IMR-90 (cell line): ENCODE data around the gene GGN. TPM values are rescaled to one million over a fixed set of nuclear protein-coding genes. Genes with fewer than 3 reads are reported as not detected.

ENCODE experiments used
- ATAC-seq: fragments of 200-7000 bp; cut with Tn5 transposase; 2 replicates; pipeline ENCODE4 v1.9.1; 2020; ENCODE audit warnings: low read depth, mild to moderate bottlenecking, moderate library complexity
- BruUV-seq: library from RNA; stranded (reverse); fragments of 400-500 nt; replicated peaks from 2 replicates; lab custom pipeline; 2021; lab: Mats Ljungman, UMichigan
- CTCF ChIA-PET: fragments of 300-600 bp; formaldehyde crosslinking; extraction: SDS; loops from one replicate; lab custom pipeline; 2021; ENCODE audit warnings: antibody characterized with exemption; lab: Yijun Ruan, JAX
- POLR2A ChIA-PET: fragments of 300-600 bp; sonication (Branson Sonifier 250); formaldehyde crosslinking; loops from one replicate; lab custom pipeline; 2022; ENCODE audit warnings: antibody characterized with exemption; ENCODE audit not compliant: unreplicated experiment; lab: Charles Lee
- DNase-seq: peaks from one replicate; pipeline ENCODE4 v3.0.0; 2013
- H2AFZ ChIP-seq: replicated peaks from 2 replicates; pipeline ENCODE3; 2013; ENCODE audit warnings: low read length, mild to moderate bottlenecking; ENCODE audit not compliant: poor library complexity
- H2AK5ac ChIP-seq: 2 replicates; pipeline ENCODE4 v1.6.1; 2013; ENCODE audit warnings: low read depth, low read length, inconsistent platforms
- H2AK9ac ChIP-seq: replicated peaks from 2 replicates; pipeline ENCODE3; 2013; ENCODE audit warnings: mild to moderate bottlenecking, low read depth, low read length, moderate library complexity; ENCODE audit not compliant: poor library complexity
- H2BK120ac ChIP-seq: 2 replicates; pipeline ENCODE4 v1.6.1; 2013; ENCODE audit warnings: low read depth, low read length, inconsistent platforms
- H2BK15ac ChIP-seq: 3 replicates; pipeline ENCODE4 v1.6.1; 2013; ENCODE audit warnings: low read depth, low read length, inconsistent platforms
- H2BK20ac ChIP-seq: 2 replicates; pipeline ENCODE4 v1.6.1; 2013; ENCODE audit warnings: low read depth, mild to moderate bottlenecking, inconsistent platforms, low read length, moderate library complexity
- H2BK5ac ChIP-seq: 2 replicates; pipeline ENCODE4 v1.6.1; 2013; ENCODE audit warnings: mild to moderate bottlenecking, low read depth, low read length, inconsistent platforms; ENCODE audit not compliant: poor library complexity, severe bottlenecking
- H3K14ac ChIP-seq: replicated peaks from 2 replicates; pipeline ENCODE4 v1.6.1; 2013; ENCODE audit warnings: low read depth, low read length, inconsistent platforms
- H3K18ac ChIP-seq: 2 replicates; pipeline ENCODE4 v1.6.1; 2013; ENCODE audit warnings: low read depth, low read length, control low read depth
- H3K23ac ChIP-seq: 2 replicates; pipeline ENCODE4 v1.6.1; 2013; ENCODE audit warnings: low read depth, low read length, inconsistent platforms
- H3K27ac ChIP-seq: 2 replicates; pipeline ENCODE4 v1.5.1; 2013; ENCODE audit warnings: mild to moderate bottlenecking, control low read depth, low read length; ENCODE audit not compliant: insufficient read depth
- H3K27me3 ChIP-seq: 2 replicates; pipeline ENCODE4 v1.6.1; 2013; ENCODE audit warnings: low read length; ENCODE audit not compliant: control insufficient read depth, insufficient read depth
- H3K36me3 ChIP-seq: 2 replicates; pipeline ENCODE4 v1.6.1; 2013; ENCODE audit warnings: low read length, mixed read lengths; ENCODE audit not compliant: control insufficient read depth, insufficient read depth
- H3K4ac ChIP-seq: 2 replicates; pipeline ENCODE4 v1.6.1; 2013; ENCODE audit warnings: low read depth, low read length, inconsistent platforms
- H3K4me1 ChIP-seq: 2 replicates; pipeline ENCODE4 v1.6.1; 2013; ENCODE audit warnings: low read length, mixed read lengths; ENCODE audit not compliant: control insufficient read depth, insufficient read depth
- H3K4me2 ChIP-seq: 2 replicates; pipeline ENCODE4 v1.6.1; 2013; ENCODE audit warnings: low read depth, mild to moderate bottlenecking, control low read depth, low read length, moderate library complexity
- H3K4me3 ChIP-seq: 2 replicates; pipeline ENCODE4 v1.5.1; 2013; ENCODE audit warnings: low read depth, mild to moderate bottlenecking, control low read depth, low read length, moderate library complexity; ENCODE audit not compliant: insufficient read depth
- H3K56ac ChIP-seq: 2 replicates; pipeline ENCODE4 v1.6.1; 2013; ENCODE audit warnings: low read length, inconsistent platforms; ENCODE audit not compliant: insufficient read depth; ENCODE audit errors: extremely low read depth
- H3K79me1 ChIP-seq, 2 experiments: 2 replicates each; pipeline ENCODE4 v1.6.1; 2013; ENCODE audit warnings: low read length in 2 of 2, inconsistent platforms in 1 of 2, low read depth in 1 of 2
- H3K9ac ChIP-seq: 2 replicates; pipeline ENCODE4 v1.6.1; 2013; ENCODE audit warnings: low read depth, low read length, control low read depth
- H3K9me1 ChIP-seq: 2 replicates; pipeline ENCODE4 v1.6.1; 2013; ENCODE audit warnings: low read length, inconsistent platforms; ENCODE audit not compliant: insufficient read depth
- H3K9me3 ChIP-seq: 2 replicates; pipeline ENCODE4 v1.6.1; 2013; ENCODE audit warnings: low read length; ENCODE audit not compliant: control insufficient read depth, insufficient read depth
- H4K20me1 ChIP-seq: 2 replicates; pipeline ENCODE4 v1.6.1; 2013; ENCODE audit warnings: low read length, inconsistent platforms; ENCODE audit not compliant: insufficient read depth
- H4K5ac ChIP-seq: 2 replicates; pipeline ENCODE4 v1.6.1; 2013; ENCODE audit warnings: mild to moderate bottlenecking, low read depth, low read length, control low read depth
- H4K8ac ChIP-seq, 2 experiments: 2 replicates each; pipeline ENCODE4 v1.6.1; 2013; ENCODE audit warnings: low read depth in 2 of 2, low read length in 2 of 2, control low read depth in 1 of 2, inconsistent platforms in 1 of 2
- H4K91ac ChIP-seq: 2 replicates; pipeline ENCODE4 v1.6.1; 2013; ENCODE audit warnings: low read depth, low read length, inconsistent platforms; ENCODE audit not compliant: insufficient read depth
- CHD1 ChIP-seq: IDR thresholded peaks from 2 replicates; pipeline ENCODE4 v1.6.1; 2012; ENCODE audit warnings: low read depth, low read length, improper control_type of control experiment
- ELK1 ChIP-seq: fragments of 150-350 bp; IDR thresholded peaks from 2 replicates; pipeline ENCODE4 v1.6.1; 2016; ENCODE audit warnings: low read depth, mild to moderate bottlenecking, low read length, moderate library complexity, borderline replicate concordance
- FOS ChIP-seq: fragments of 150-350 bp; IDR thresholded peaks from 2 replicates; pipeline ENCODE4 v1.6.1; 2016; ENCODE audit warnings: low read depth, low read length
- MAZ ChIP-seq: IDR thresholded peaks from 2 replicates; pipeline ENCODE4 v1.6.1; 2012; ENCODE audit warnings: low read depth, mild to moderate bottlenecking, low read length, improper control_type of control experiment, moderate library complexity, borderline replicate concordance
- RAD21 ChIP-seq: IDR thresholded peaks from 2 replicates; pipeline ENCODE4 v1.6.1; 2012; ENCODE audit warnings: low read length, improper control_type of control experiment
- RCOR1 ChIP-seq: IDR thresholded peaks from 2 replicates; pipeline ENCODE4 v1.6.1; 2012; ENCODE audit warnings: mild to moderate bottlenecking, low read length, improper control_type of control experiment; ENCODE audit not compliant: insufficient replicate concordance
- RFX5 ChIP-seq: IDR thresholded peaks from 2 replicates; pipeline ENCODE4 v1.8.0; 2012; ENCODE audit warnings: low read depth, mild to moderate bottlenecking, low read length, moderate library complexity
- USF2 ChIP-seq: fragments of 150-350 bp; IDR thresholded peaks from 2 replicates; pipeline ENCODE4 v1.6.1; 2017; ENCODE audit warnings: mild to moderate bottlenecking, antibody characterized with exemption, low read length, low read depth
- WGBS, 2 experiments: methylation state at CpG; one replicate each; pipeline versions ENCODE4 v1.1.5 to v1.1.7; 2013; ENCODE audit warnings: missing lambda C conversion rate in 2 of 2; ENCODE audit not compliant: insufficient read length in 1 of 2; ENCODE audit errors: extremely low coverage in 2 of 2; 5-methylcytosine and 5-hydroxymethylcytosine counted together
- dilution Hi-C: fragments of 300-500 bp; cut with HindIII; formaldehyde crosslinking; loops from one replicate; pipeline ENCODE4 v1.14.3; 2018; ENCODE audit warnings: low sequenced_read_pairs; ENCODE audit not compliant: unreplicated experiment
- in situ Hi-C: fragments of 300-500 bp; cut with MboI; formaldehyde crosslinking; loops from 3 replicates; pipeline ENCODE4 v1.14.3; 2019; ENCODE audit warnings: low sequenced_read_pairs, inconsistent platforms, mixed read lengths
- intact Hi-C: fragments of 100-400 bp; cut with micrococcal nuclease; formaldehyde crosslinking; loops from 2 replicates; pipeline ENCODE4 v1.10.0; 2022
- polyA plus RNA-seq, 3 experiments: library from polyadenylated mRNA; depleted of rRNA; stranded (reverse); fragments of >200 nt; gene quantifications; 2 replicates each; pipeline ENCODE4 v1.2.3, GENCODE V29; 2012; ENCODE audit warnings: low replicate concordance in 1 of 3
- total RNA-seq: library from RNA; depleted of rRNA; stranded (reverse); fragments of >200 nt; gene quantifications from 2 replicates; pipeline ENCODE4 v1.2.3, GENCODE V29; 2012

GGN gene
- total and polyA plus RNA-seq, 2 of the 4 experiments (the other 2 are of a cell fraction) = under 0.01 to 0.65 TPM

- Histone ChIP-seq H3K9me1 (no peaks in the 10 kb centered on the region), H3K9ac (no peak overlapping the region), H3K4ac (no peak overlapping the region), H4K20me1 (no peaks in the 10 kb centered on the region), H4K5ac (no peak overlapping the region), H3K23ac (no peak overlapping the region), H2AK5ac (no peak overlapping the region), H2BK15ac (no peak overlapping the region), H3K27me3 (peaks cover 23% of the 10 kb centered on the region; the same call in 1 of the 2 replicates), H2AFZ (no peak overlapping the region), H3K4me1 (no peaks in the 10 kb centered on the region), H3K36me3 (no peaks in the 10 kb centered on the region), H3K79me1 (no peaks in the 10 kb centered on the region), H2BK5ac (no peak overlapping the region), H3K27ac (no peak overlapping the region), H3K4me2 (no peak overlapping the region), H2AK9ac (no peak overlapping the region), H3K9me3 (no peaks in the 10 kb centered on the region), H4K8ac (no peak overlapping the region), H2BK120ac (no peak overlapping the region), H4K91ac (no peak overlapping the region), H3K4me3 (no peak overlapping the region), H3K18ac (no peak overlapping the region), H2BK20ac (no peak overlapping the region), H3K14ac (no peak overlapping the region), H3K56ac (no peak overlapping the region)
- intact Hi-C loops = no loop called here
- 59% methylated on average over 5 of the region's 8 CpGs; no CpG with 5 or more reads in 1 of the 2 experiments for WGBS, 2 experiments
- ATAC-seq (no peak), DNase-seq (no peak)
- in situ Hi-C loops = no loop called here
- BruUV-seq = no TSS peak
- TF ChIP-seq USF2 (no peak), RCOR1 (no peak), RFX5 (no peak), RAD21 (no peak), FOS (no peak), ELK1 (no peak), MAZ (no peak), CHD1 (no peak)
- POLR2A ChIA-PET = no interaction called here
- dilution Hi-C loops = no loop called here
- CTCF ChIA-PET = no interaction called here
These were observed 35.2 kb downstream of the GGN start for GRCh38 chr19:38352611-38353010.
